NT2/D1 (cell line): ENCODE results near the gene ETNK1.

Source experiments
- SUZ12 ChIP-seq: IDR thresholded peaks from 2 replicates; pipeline ENCODE4 v1.6.1; 2011; ENCODE audit not compliant: insufficient read length, insufficient read depth; ENCODE audit errors: extremely low read depth
- YY1 ChIP-seq: IDR thresholded peaks from 2 replicates; pipeline ENCODE4 v1.6.1; 2011; ENCODE audit not compliant: insufficient read length, insufficient read depth
- ZNF274 ChIP-seq: IDR thresholded peaks from 2 replicates; pipeline ENCODE4 v1.6.1; 2011; ENCODE audit warnings: mild to moderate bottlenecking, low read depth, low read length

- TF ChIP-seq YY1 (no peak), ZNF274 (no peak), SUZ12 (no peak)
These were observed 87.1 kb downstream of the ETNK1 start for GRCh38 chr12:22712083-22712482.
